Measurements from ENCODE around the gene DOCK2. TPM values are rescaled to one million over a fixed set of nuclear protein-coding genes. Genes with fewer than 3 reads are reported as not detected.

Gene DOCK2
- total and polyA plus RNA-seq, 5 donors from 2014 or later, result 65.9 to 354 (median 71.1) TPM

GRCh38 chr5:170100066-170100943 lies 463.2 kb downstream of the DOCK2 start:
- Histone ChIP-seq H3K27me3 (ENCODE audit: control insufficient read depth, insufficient read depth, low read length) (peaks cover 4% of the 10 kb centered on the region), H3K36me3 (ENCODE audit: control insufficient read depth, insufficient read depth, low read length) (no peaks in the 10 kb centered on the region), H3K27ac (ENCODE audit: insufficient read depth, low read length, poor library complexity, severe bottlenecking) (no peak overlapping the region), H3K4me3 (ENCODE audit: low read depth, low read length) (no peak overlapping the region), H3K4me1 (ENCODE audit: control insufficient read depth, insufficient read depth, low read length, poor library complexity, severe bottlenecking) (no peaks in the 10 kb centered on the region), H3K9me3 (ENCODE audit: control insufficient read depth in 2 of 2, low read length in 2 of 2) (no peaks in the 10 kb centered on the region)
- no peak overlapping the region for H3K4me3 Mint-ChIP-seq
- no peaks in the 10 kb centered on the region for H3K36me3 Mint-ChIP-seq
- peaks cover 0 to 5% (median 1%) of the 10 kb centered on the region in 4 donors for H3K4me1 Mint-ChIP-seq
- peaks cover 0 to 1% (median 0%) of the 10 kb centered on the region in 7 donors for H3K9me3 Mint-ChIP-seq
- H3K27ac Mint-ChIP-seq, result peak overlapping the region in 1 of 3 donors; percentile 6
- ATAC-seq (ENCODE audit: low read depth in 2 of 2) (peak in 1 of 2 donors; percentile 33), DNase-seq (peak; percentile 43 to 78 (median 58))
- H3K27me3 Mint-ChIP-seq, result peaks cover 18% of the 10 kb centered on the region

DNA sequence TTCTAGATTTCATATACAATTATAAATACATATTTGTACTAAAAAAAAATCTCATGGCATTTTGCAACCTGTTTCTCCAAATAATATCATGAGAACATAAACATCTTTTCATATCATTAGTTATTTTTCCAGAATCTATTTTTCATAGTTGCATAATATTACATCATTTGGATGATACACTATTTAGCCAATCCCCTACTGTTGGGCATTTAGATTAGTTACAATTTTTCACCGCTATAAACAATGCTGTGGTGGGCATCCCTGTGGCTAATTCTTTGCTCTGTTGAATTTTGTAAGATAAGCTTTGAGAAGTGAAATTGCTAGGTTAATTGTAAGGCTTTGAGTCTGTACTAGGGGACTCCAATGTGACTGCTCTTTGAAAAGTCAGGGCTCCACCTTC lies 466.4 kb downstream of the DOCK2 start:
- peaks cover 6% of the 10 kb centered on the region for H3K27me3 Mint-ChIP-seq
- H3K36me3 ChIP-seq (ENCODE audit: control insufficient read depth, insufficient read depth, low read length), result no peaks in the 10 kb centered on the region
- DNase-seq (no peak), ATAC-seq (ENCODE audit: low read depth in 2 of 2) (no peak)
- H3K27ac Mint-ChIP-seq, result no peak overlapping the region
- H3K4me1 ChIP-seq (ENCODE audit: control insufficient read depth, insufficient read depth, low read length, poor library complexity, severe bottlenecking), result no peaks in the 10 kb centered on the region
- H3K27ac ChIP-seq (ENCODE audit: insufficient read depth, low read length, poor library complexity, severe bottlenecking), result no peak overlapping the region
- peaks cover 0 to 5% (median 1%) of the 10 kb centered on the region in 4 donors for H3K4me1 Mint-ChIP-seq
- no peaks in the 10 kb centered on the region for H3K9me3 ChIP-seq (ENCODE audit: control insufficient read depth in 2 of 2, low read length in 2 of 2)
- H3K9me3 Mint-ChIP-seq, result no peaks in the 10 kb centered on the region
- H3K4me3 ChIP-seq (ENCODE audit: low read depth, low read length), result no peak overlapping the region
- no peaks in the 10 kb centered on the region for H3K36me3 Mint-ChIP-seq
- H3K4me3 Mint-ChIP-seq, result no peak overlapping the region
- H3K27me3 ChIP-seq (ENCODE audit: control insufficient read depth, insufficient read depth, low read length), result peaks cover 2% of the 10 kb centered on the region

DNA sequence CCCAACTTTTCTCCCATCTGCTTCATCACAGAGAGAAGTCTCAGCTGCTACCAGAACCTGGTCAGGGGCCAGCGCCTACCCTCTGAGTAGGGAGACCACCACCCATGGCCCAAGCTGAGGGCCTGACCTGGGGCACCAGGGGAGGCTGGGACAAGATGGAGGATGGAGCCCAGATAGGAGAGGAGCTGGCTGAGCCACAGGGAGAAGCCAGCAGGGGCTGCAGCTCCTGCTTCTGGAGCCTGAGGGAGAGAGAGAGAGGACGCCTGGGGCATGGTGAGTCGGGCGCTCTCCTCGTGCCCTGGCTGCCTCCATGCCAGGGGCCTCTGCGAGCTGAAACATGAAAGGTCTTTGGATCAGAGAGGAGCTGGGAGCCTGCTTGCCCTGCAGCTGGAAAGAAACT lies 467.2 kb downstream of the DOCK2 start:
- Histone ChIP-seq H3K4me1 (ENCODE audit: control insufficient read depth, insufficient read depth, low read length, poor library complexity, severe bottlenecking) (no peaks in the 10 kb centered on the region), H3K36me3 (ENCODE audit: control insufficient read depth, insufficient read depth, low read length) (no peaks in the 10 kb centered on the region), H3K27ac (ENCODE audit: insufficient read depth, low read length, poor library complexity, severe bottlenecking) (no peak overlapping the region), H3K4me3 (ENCODE audit: low read depth, low read length) (no peak overlapping the region), H3K9me3 (ENCODE audit: control insufficient read depth in 2 of 2, low read length in 2 of 2) (no peaks in the 10 kb centered on the region), H3K27me3 (ENCODE audit: control insufficient read depth, insufficient read depth, low read length) (no peaks in the 10 kb centered on the region)
- no peak for ATAC-seq (ENCODE audit: low read depth in 2 of 2)
- Mint-ChIP-seq H3K27me3 (peaks cover 6% of the 10 kb centered on the region), H3K36me3 (no peaks in the 10 kb centered on the region), H3K4me1 (peaks cover 0 to 5% (median 1%) of the 10 kb centered on the region in 4 donors), H3K9me3 (no peaks in the 10 kb centered on the region), H3K27ac (no peak overlapping the region), H3K4me3 (no peak overlapping the region)
- no peak for DNase-seq

DNA sequence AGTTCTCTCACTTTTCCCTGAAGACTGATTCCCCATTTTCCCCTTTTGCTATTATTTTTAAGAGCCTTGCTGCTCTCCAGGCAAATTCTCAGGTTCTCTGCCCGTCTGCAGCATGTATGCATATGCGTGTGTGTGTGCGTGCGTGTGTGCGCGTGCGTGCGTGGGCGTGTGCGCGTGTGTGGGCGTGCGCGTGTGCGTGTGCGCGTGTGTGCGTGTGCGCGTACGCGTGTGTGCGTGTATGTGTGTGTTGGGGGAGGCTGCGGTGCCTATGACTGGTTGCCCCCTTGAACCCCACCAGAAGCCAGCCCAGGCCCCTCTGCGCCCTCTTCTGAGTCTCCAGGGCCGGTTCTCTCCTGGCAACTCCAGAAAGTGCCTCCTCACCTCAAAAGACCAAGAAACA lies 467.6 kb downstream of the DOCK2 start:
- Mint-ChIP-seq H3K27me3 (peaks cover 6% of the 10 kb centered on the region), H3K4me3 (no peak overlapping the region), H3K9me3 (no peaks in the 10 kb centered on the region), H3K4me1 (peaks cover 0 to 5% (median 1%) of the 10 kb centered on the region in 4 donors), H3K36me3 (no peaks in the 10 kb centered on the region), H3K27ac (no peak overlapping the region)
- Histone ChIP-seq H3K27me3 (ENCODE audit: control insufficient read depth, insufficient read depth, low read length) (no peaks in the 10 kb centered on the region), H3K4me1 (ENCODE audit: control insufficient read depth, insufficient read depth, low read length, poor library complexity, severe bottlenecking) (no peaks in the 10 kb centered on the region), H3K9me3 (ENCODE audit: control insufficient read depth in 2 of 2, low read length in 2 of 2) (no peaks in the 10 kb centered on the region), H3K36me3 (ENCODE audit: control insufficient read depth, insufficient read depth, low read length) (no peaks in the 10 kb centered on the region), H3K4me3 (ENCODE audit: low read depth, low read length) (no peak overlapping the region), H3K27ac (ENCODE audit: insufficient read depth, low read length, poor library complexity, severe bottlenecking) (no peak overlapping the region)
- ATAC-seq (ENCODE audit: low read depth in 2 of 2) (no peak), DNase-seq (no peak)

- H3K27ac ChIP-seq (ENCODE audit: insufficient read depth, low read length, poor library complexity, severe bottlenecking), result no peak within 1 kb of the TSS
- H3K9me3 ChIP-seq (ENCODE audit: control insufficient read depth in 2 of 2, low read length in 2 of 2), result no peaks in the 10 kb centered on the region
- DNase-seq, result no peak
- Mint-ChIP-seq H3K27ac (no peak within 1 kb of the TSS), H3K27me3 (peaks cover 10% of the 10 kb centered on the region), H3K4me1 (no peaks in the 10 kb centered on the region), H3K9me3 (no peaks in the 10 kb centered on the region), H3K36me3 (no peaks in the 10 kb centered on the region), H3K4me3 (no peak within 1 kb of the TSS)
- ATAC-seq (ENCODE audit: low read depth in 2 of 2), result no peak
- H3K4me1 ChIP-seq (ENCODE audit: control insufficient read depth, insufficient read depth, low read length, poor library complexity, severe bottlenecking), result no peaks in the 10 kb centered on the region
- H3K36me3 ChIP-seq (ENCODE audit: control insufficient read depth, insufficient read depth, low read length), result no peaks in the 10 kb centered on the region
- H3K27me3 ChIP-seq (ENCODE audit: control insufficient read depth, insufficient read depth, low read length), result no peaks in the 10 kb centered on the region
- no peak within 1 kb of the TSS for H3K4me3 ChIP-seq (ENCODE audit: low read depth, low read length)
These were observed 468.9 kb downstream of the DOCK2 start, which contains the start of gene FOXI1 for GRCh38 chr5:170105642-170106611. FOXI1 (plus strand) TSS chr5:170105897; CDS start chr5:170105958, 61 bp downstream.

GRCh38 chr5:170107674-170108073 lies 470.6 kb downstream of the DOCK2 start:
- ATAC-seq (ENCODE audit: low read depth in 2 of 2) (no peak), DNase-seq (no peak)
- Histone ChIP-seq H3K9me3 (ENCODE audit: control insufficient read depth in 2 of 2, low read length in 2 of 2) (no peaks in the 10 kb centered on the region), H3K36me3 (ENCODE audit: control insufficient read depth, insufficient read depth, low read length) (no peaks in the 10 kb centered on the region), H3K4me1 (ENCODE audit: control insufficient read depth, insufficient read depth, low read length, poor library complexity, severe bottlenecking) (no peaks in the 10 kb centered on the region), H3K27ac (ENCODE audit: insufficient read depth, low read length, poor library complexity, severe bottlenecking) (no peak overlapping the region), H3K27me3 (ENCODE audit: control insufficient read depth, insufficient read depth, low read length) (no peaks in the 10 kb centered on the region), H3K4me3 (ENCODE audit: low read depth, low read length) (no peak overlapping the region)
- no peaks in the 10 kb centered on the region for H3K36me3 Mint-ChIP-seq
- H3K4me1 Mint-ChIP-seq, result no peaks in the 10 kb centered on the region
- H3K27ac Mint-ChIP-seq, result no peak overlapping the region
- H3K4me3 Mint-ChIP-seq, result no peak overlapping the region
- peaks cover 10% of the 10 kb centered on the region for H3K27me3 Mint-ChIP-seq
- H3K9me3 Mint-ChIP-seq, result no peaks in the 10 kb centered on the region

DNA sequence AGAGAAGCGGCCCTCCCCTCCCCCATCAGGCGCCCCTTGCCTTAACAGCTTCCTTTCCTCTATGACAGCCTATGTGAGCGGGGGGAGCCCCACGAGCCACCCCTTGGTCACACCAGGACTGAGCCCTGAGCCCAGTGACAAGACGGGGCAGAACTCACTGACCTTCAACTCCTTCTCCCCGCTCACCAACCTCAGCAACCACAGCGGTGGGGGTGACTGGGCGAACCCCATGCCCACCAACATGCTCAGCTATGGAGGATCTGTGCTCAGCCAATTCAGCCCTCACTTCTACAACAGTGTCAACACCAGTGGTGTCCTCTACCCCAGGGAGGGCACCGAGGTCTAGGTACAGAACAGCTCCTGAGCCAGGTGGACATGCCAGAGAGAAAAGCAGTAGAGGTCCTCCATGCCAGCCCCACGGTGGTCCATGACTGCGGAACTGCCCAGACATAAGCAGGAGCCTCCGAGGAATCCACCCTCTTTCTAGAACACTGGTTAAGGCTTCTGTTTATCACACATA lies 471.3 kb downstream of the DOCK2 start:
- H3K36me3 ChIP-seq (ENCODE audit: control insufficient read depth, insufficient read depth, low read length), result no peaks in the 10 kb centered on the region
- H3K4me1 ChIP-seq (ENCODE audit: control insufficient read depth, insufficient read depth, low read length, poor library complexity, severe bottlenecking), result no peaks in the 10 kb centered on the region
- Mint-ChIP-seq H3K27me3 (peaks cover 10% of the 10 kb centered on the region), H3K4me3 (no peak overlapping the region), H3K4me1 (no peaks in the 10 kb centered on the region), H3K9me3 (no peaks in the 10 kb centered on the region), H3K27ac (no peak overlapping the region), H3K36me3 (no peaks in the 10 kb centered on the region)
- no peaks in the 10 kb centered on the region for H3K9me3 ChIP-seq (ENCODE audit: control insufficient read depth in 2 of 2, low read length in 2 of 2)
- H3K27ac ChIP-seq (ENCODE audit: insufficient read depth, low read length, poor library complexity, severe bottlenecking), result no peak overlapping the region
- H3K27me3 ChIP-seq (ENCODE audit: control insufficient read depth, insufficient read depth, low read length), result no peaks in the 10 kb centered on the region
- ATAC-seq (ENCODE audit: low read depth in 2 of 2), result no peak
- H3K4me3 ChIP-seq (ENCODE audit: low read depth, low read length), result no peak overlapping the region
- no peak for DNase-seq
